Measurements from ENCODE around the gene LIN28A.

DNA sequence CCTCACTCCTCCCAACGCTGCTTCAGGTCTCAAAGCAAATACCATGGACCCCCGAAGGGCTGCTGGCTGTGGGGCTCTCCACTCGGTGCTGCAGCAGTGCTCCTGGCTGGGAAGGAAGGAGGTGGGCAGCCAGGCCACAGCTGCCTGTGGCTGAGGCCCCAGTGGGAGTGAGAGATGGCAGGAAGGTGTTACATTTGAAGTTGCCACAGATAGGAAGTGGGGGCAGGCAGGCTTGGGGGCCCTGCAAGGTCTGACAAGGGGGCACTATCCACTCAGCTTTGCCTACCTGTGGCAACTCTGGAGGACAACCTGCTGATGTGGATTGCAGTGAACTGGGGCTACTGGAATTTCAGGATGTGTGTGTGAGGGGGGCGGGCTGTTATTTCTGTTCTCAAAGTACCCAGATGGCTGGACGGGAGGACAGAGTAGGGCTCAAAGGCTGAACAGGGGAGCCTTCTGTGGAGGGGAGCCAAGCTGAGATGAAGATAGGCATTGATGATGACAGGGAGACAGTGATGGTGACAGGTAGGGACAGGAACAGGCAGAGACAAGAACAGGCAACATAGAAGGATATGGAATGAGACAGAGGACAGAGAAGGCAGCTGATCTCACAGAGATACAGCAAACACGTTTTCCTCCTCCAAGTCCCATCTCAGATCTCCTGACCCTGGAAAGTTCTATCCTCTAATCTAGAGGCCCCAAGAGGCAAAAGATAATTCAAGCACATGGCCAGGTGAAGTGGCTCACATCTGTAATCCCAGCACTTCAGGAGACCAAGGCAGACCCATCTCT is 39.8 kb upstream of the LIN28A start:
- TF ChIP-seq ZNF274 (IDR thresholded peaks at IDR 0.05; ENCODE audit: low read depth, low read length) (no peak), YY1 (IDR thresholded peaks at IDR 0.05; ENCODE audit: insufficient read depth, insufficient read length) (no peak), SUZ12 (IDR thresholded peaks at IDR 0.05; ENCODE audit: extremely low read depth, insufficient read depth, insufficient read length) (no peak)

Measured in NT2/D1 (cell line).